ENCODE data around the gene KLHL14. TPM values are rescaled to one million over a fixed set of nuclear protein-coding genes. Genes with fewer than 3 reads are reported as not detected.

KLHL14 gene
- total and polyA plus RNA-seq, 2 of the 13 experiments (the other 11 are each of a cell fraction or from before 2014, with no cell fraction given) = 16.0 to 41.8 TPM

DNA sequence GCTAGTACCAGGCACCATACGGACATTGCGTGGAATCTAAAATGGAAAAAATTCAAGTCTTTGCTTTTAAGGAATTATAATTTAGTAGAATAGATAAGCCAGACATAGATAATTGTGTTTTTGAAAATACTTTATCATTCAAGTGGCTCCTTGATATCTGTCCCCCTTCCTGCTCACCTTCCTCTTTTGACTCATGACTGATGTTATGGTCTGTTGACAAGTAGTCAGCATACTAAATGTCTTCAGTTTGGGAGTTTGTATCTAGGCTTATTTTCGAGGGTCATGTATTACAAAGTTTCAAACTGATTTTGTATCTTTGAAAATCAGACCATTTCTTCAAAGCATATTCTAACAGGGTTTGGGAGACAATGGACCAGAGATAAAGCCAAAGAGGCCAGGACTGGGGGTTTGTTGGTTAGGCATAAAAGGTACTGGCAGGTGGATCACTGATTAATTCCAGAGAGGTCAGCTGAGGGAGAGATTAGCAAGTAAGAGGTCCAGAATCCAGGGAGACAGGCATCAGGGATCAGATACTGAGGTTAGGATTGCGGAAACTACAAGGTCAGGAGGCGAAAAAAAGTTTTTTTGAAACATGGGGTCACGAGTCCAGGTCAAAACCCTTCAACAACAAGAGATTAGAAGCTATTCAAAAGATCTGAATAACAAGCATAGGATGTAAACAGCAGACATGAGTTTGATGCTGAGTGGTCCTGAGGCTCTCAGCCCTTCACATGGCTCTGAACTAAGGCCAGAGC, 31.5 kb upstream of the KLHL14 start (continued):
- TF ChIP-seq HNRNPL (IDR thresholded peaks at IDR 0.05; ENCODE audit: low read depth, low read length) (no peak), FOXP1 (IDR thresholded peaks at IDR 0.05) (peak; percentile 76), FOXP1 (CRISPR knock-in tag; IDR thresholded peaks at IDR 0.05) (peak; percentile 95), KLF11 (CRISPR knock-in tag; IDR thresholded peaks at IDR 0.05) (no peak), ZNF501 (CRISPR knock-in tag; IDR thresholded peaks at IDR 0.05) (no peak), ETV5 (CRISPR knock-in tag; IDR thresholded peaks at IDR 0.05; ENCODE audit: borderline replicate concordance) (peak; percentile 90), GABPA (IDR thresholded peaks at IDR 0.05; ENCODE audit: low read depth, low read length) (no peak), GABPA (CRISPR knock-in tag; IDR thresholded peaks at IDR 0.05; ENCODE audit: low read depth) (no peak), ZNF460 (CRISPR knock-in tag; IDR thresholded peaks at IDR 0.05; ENCODE audit: borderline replicate concordance) (no peak), ZNF282 (IDR thresholded peaks at IDR 0.05; ENCODE audit: partially characterized antibody) (no peak), GZF1 (CRISPR knock-in tag; IDR thresholded peaks at IDR 0.05) (no peak), CBFB (CRISPR knock-in tag; IDR thresholded peaks at IDR 0.05) (peak; percentile 86), HDAC6 (IDR thresholded peaks at IDR 0.05; ENCODE audit: low read depth, low read length) (peak; percentile 33; the same call in 1 of the 2 replicates), ARHGAP35 (CRISPR knock-in tag; IDR thresholded peaks at IDR 0.05; ENCODE audit: borderline replicate concordance) (no peak), ZNF556 (CRISPR knock-in tag; IDR thresholded peaks at IDR 0.05; ENCODE audit: borderline replicate concordance) (no peak), MBD4 (IDR thresholded peaks at IDR 0.05; ENCODE audit: borderline replicate concordance, low read length) (no peak), CHCHD3 (CRISPR knock-in tag; IDR thresholded peaks at IDR 0.05) (no peak), SIX1 (CRISPR knock-in tag; IDR thresholded peaks at IDR 0.05; ENCODE audit: borderline replicate concordance) (peak; percentile 82; the same call in 1 of the 2 replicates), ZNF891 (CRISPR knock-in tag; IDR thresholded peaks at IDR 0.05) (no peak), ZSCAN20 (CRISPR knock-in tag; IDR thresholded peaks at IDR 0.05; ENCODE audit: borderline replicate concordance) (no peak), ZNF709 (CRISPR knock-in tag; IDR thresholded peaks at IDR 0.05) (no peak), TBX3 (IDR thresholded peaks at IDR 0.05; ENCODE audit: borderline replicate concordance) (peak; percentile 69; the same call in 1 of the 2 replicates), ZC3H4 (CRISPR knock-in tag; IDR thresholded peaks at IDR 0.05; ENCODE audit: borderline replicate concordance) (no peak)
- TF ChIP-seq, protein P1, sequence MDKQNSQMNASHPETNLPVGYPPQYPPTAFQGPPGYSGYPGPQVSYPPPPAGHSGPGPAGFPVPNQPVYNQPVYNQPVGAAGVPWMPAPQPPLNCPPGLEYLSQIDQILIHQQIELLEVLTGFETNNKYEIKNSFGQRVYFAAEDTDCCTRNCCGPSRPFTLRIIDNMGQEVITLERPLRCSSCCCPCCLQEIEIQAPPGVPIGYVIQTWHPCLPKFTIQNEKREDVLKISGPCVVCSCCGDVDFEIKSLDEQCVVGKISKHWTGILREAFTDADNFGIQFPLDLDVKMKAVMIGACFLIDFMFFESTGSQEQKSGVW (CRISPR knock-in tag; IDR thresholded peaks at IDR 0.05; ENCODE audit: borderline replicate concordance) = no peak
- TF ChIP-seq, protein P2, sequence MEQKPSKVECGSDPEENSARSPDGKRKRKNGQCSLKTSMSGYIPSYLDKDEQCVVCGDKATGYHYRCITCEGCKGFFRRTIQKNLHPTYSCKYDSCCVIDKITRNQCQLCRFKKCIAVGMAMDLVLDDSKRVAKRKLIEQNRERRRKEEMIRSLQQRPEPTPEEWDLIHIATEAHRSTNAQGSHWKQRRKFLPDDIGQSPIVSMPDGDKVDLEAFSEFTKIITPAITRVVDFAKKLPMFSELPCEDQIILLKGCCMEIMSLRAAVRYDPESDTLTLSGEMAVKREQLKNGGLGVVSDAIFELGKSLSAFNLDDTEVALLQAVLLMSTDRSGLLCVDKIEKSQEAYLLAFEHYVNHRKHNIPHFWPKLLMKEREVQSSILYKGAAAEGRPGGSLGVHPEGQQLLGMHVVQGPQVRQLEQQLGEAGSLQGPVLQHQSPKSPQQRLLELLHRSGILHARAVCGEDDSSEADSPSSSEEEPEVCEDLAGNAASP (CRISPR knock-in tag; IDR thresholded peaks at IDR 0.05; ENCODE audit: borderline replicate concordance) = peak; percentile 97
- TF ChIP-seq, protein P3, sequence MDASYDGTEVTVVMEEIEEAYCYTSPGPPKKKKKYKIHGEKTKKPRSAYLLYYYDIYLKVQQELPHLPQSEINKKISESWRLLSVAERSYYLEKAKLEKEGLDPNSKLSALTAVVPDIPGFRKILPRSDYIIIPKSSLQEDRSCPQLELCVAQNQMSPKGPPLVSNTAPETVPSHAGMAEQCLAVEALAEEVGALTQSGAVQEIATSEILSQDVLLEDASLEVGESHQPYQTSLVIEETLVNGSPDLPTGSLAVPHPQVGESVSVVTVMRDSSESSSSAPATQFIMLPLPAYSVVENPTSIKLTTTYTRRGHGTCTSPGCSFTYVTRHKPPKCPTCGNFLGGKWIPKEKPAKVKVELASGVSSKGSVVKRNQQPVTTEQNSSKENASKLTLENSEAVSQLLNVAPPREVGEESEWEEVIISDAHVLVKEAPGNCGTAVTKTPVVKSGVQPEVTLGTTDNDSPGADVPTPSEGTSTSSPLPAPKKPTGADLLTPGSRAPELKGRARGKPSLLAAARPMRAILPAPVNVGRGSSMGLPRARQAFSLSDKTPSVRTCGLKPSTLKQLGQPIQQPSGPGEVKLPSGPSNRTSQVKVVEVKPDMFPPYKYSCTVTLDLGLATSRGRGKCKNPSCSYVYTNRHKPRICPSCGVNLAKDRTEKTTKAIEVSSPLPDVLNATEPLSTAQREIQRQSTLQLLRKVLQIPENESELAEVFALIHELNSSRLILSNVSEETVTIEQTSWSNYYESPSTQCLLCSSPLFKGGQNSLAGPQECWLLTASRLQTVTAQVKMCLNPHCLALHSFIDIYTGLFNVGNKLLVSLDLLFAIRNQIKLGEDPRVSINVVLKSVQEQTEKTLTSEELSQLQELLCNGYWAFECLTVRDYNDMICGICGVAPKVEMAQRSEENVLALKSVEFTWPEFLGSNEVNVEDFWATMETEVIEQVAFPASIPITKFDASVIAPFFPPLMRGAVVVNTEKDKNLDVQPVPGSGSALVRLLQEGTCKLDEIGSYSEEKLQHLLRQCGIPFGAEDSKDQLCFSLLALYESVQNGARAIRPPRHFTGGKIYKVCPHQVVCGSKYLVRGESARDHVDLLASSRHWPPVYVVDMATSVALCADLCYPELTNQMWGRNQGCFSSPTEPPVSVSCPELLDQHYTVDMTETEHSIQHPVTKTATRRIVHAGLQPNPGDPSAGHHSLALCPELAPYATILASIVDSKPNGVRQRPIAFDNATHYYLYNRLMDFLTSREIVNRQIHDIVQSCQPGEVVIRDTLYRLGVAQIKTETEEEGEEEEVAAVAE (CRISPR knock-in tag; IDR thresholded peaks at IDR 0.05; ENCODE audit: borderline replicate concordance) = peak; percentile 35; the same call in 1 of the 2 replicates

Data from HepG2 (cell line).